ENCODE results near the gene PLG. TPM values are rescaled to one million over a fixed set of nuclear protein-coding genes. Genes with fewer than 3 reads are reported as not detected.

Gene PLG
- total and polyA plus RNA-seq, 12 donors: not detected

DNA sequence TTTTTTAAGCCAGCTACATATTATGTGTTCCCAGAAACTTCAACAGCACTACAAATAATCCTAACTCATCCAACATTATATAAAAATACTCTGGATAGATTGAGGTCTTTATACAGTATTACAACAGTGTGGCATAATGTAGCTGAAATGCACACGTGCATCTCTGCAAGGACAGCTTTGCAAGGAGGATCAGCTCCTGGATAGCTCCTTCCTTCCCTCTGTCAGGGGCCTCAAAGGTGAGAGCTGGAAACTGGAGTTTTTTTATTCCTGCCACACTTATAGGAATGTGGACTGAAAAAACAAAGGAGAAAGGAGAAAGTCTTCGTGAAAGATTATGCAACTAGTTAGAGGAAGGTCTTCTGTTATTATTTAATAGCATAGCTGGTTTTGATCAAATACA is 53.1 kb downstream of the PLG start:
- 15 to 20% methylated on average over 2 of the region's 2 CpGs for WGBS, 2 donors
- DNase-seq: no peak
- Histone ChIP-seq H3K36me3 (no peaks in the 10 kb centered on the region), H3K4me3 (no peak overlapping the region), H3K27me3 (peaks cover 0 to 35% (median 4%) of the 10 kb centered on the region in 7 donors), H3K27ac (no peak overlapping the region), H3K9me3 (peaks cover 0 to 16% (median 0%) of the 10 kb centered on the region in 11 donors), H3K4me1 (no peaks in the 10 kb centered on the region)
- intact Hi-C loops (cut with DNase I): no loop called here
- TF ChIP-seq, protein P1, sequence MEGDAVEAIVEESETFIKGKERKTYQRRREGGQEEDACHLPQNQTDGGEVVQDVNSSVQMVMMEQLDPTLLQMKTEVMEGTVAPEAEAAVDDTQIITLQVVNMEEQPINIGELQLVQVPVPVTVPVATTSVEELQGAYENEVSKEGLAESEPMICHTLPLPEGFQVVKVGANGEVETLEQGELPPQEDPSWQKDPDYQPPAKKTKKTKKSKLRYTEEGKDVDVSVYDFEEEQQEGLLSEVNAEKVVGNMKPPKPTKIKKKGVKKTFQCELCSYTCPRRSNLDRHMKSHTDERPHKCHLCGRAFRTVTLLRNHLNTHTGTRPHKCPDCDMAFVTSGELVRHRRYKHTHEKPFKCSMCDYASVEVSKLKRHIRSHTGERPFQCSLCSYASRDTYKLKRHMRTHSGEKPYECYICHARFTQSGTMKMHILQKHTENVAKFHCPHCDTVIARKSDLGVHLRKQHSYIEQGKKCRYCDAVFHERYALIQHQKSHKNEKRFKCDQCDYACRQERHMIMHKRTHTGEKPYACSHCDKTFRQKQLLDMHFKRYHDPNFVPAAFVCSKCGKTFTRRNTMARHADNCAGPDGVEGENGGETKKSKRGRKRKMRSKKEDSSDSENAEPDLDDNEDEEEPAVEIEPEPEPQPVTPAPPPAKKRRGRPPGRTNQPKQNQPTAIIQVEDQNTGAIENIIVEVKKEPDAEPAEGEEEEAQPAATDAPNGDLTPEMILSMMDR (IDR thresholded peaks at IDR 0.05): no peak
- ATAC-seq: no peak

DNA sequence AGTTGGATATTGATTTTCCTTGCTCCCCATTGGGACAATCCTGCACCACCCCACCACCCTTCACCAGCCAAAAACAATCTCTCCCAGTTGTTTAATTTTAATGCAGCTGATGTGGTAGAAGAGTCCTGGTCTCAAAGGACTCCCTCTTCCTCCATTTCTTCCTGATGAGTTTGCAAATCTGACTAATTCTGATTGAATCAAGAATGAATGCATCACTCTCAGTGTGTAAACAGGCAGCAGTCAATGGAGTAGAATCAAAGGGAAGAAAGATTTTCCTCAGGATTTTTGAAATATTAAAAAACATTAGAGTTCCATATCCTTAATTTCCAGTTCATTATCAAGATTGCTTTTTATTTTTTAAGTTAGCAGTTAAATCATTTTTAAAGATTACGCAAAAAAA is 54.0 kb downstream of the PLG start:
- H3K9me3 ChIP-seq: peaks cover 0 to 21% (median 0%) of the 10 kb centered on the region in 11 donors
- no peak for ATAC-seq
- WGBS, 2 donors: 93 to 97% methylated on average over 1 of the region's 1 CpG
- intact Hi-C loops (cut with DNase I): no loop called here
- H3K4me1 ChIP-seq: no peaks in the 10 kb centered on the region
- no peaks in the 10 kb centered on the region for H3K36me3 ChIP-seq
- DNase-seq: no peak
- no peak overlapping the region for H3K4me3 ChIP-seq
- TF ChIP-seq, protein P1 (IDR thresholded peaks at IDR 0.05): no peak
- H3K27ac ChIP-seq: no peak overlapping the region
- H3K27me3 ChIP-seq: peaks cover 0 to 30% (median 0%) of the 10 kb centered on the region in 7 donors

DNA sequence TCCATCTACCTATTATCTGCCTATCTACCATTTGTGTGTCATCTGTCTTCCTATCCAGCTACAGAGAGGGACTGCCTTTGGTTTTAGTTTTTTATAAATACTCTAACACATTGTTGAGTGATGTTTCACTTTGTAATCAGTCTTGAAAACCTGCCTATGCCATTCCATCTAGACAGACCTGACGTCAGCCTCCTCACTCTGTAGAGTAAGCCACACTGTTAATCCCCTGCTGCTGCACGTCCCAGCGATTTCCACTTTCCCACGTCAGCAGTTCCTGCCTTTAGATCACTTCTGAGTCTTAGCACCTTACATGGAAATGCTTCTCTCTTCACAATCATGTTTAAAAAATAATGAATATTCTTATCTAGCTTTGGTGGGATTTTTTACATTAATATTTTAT is 54.8 kb downstream of the PLG start:
- ATAC-seq: no peak
- H3K9me3 ChIP-seq: peaks cover 0 to 30% (median 0%) of the 10 kb centered on the region in 11 donors
- H3K27ac ChIP-seq: no peak overlapping the region
- no peak for DNase-seq
- 25 to 38% methylated on average over 4 of the region's 4 CpGs for WGBS, 2 donors
- TF ChIP-seq, protein P1 (IDR thresholded peaks at IDR 0.05): no peak
- no peaks in the 10 kb centered on the region for H3K4me1 ChIP-seq
- intact Hi-C loops (cut with DNase I): no loop called here
- H3K36me3 ChIP-seq: no peaks in the 10 kb centered on the region
- H3K4me3 ChIP-seq: no peak overlapping the region
- H3K27me3 ChIP-seq: peaks cover 0 to 26% (median 0%) of the 10 kb centered on the region in 7 donors

DNA sequence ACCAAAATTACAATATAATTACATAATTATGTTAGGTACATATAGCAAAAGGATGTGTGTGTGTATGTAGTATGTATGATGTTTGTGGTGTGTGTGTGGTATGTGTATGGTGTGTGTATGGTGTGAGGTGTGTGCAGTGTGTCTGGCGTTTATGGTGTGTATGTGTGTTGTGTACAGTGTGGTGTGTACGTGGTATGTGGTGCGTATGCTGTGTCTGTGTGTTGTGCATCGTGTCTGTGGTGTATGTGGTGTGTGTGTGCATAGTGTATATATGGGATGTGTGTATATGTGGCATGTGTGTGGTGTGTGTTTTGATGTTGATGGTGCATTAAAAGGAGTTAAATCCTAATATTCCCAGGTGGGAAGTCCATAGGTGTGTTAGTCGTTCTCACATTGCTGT is 62.8 kb downstream of the PLG start:
- ATAC-seq: no peak
- intact Hi-C loops (cut with DNase I): no loop called here
- Histone ChIP-seq H3K4me1 (peaks cover 0 to 12% (median 5%) of the 10 kb centered on the region in 9 donors), H3K4me3 (no peak overlapping the region), H3K36me3 (no peaks in the 10 kb centered on the region), H3K27ac (no peak overlapping the region), H3K9me3 (peaks cover 0 to 31% (median 8%) of the 10 kb centered on the region in 11 donors), H3K27me3 (peaks cover 0 to 32% (median 26%) of the 10 kb centered on the region in 7 donors)
- WGBS, 2 donors: 88 to 92% methylated on average over 5 of the region's 5 CpGs
- TF ChIP-seq, protein P1 (IDR thresholded peaks at IDR 0.05): no peak
- DNase-seq: no peak

All from heart right ventricle (tissue), 16 donors.